ENCODE results near the gene SMARCA2.

The SMARCA2 gene

DNA sequence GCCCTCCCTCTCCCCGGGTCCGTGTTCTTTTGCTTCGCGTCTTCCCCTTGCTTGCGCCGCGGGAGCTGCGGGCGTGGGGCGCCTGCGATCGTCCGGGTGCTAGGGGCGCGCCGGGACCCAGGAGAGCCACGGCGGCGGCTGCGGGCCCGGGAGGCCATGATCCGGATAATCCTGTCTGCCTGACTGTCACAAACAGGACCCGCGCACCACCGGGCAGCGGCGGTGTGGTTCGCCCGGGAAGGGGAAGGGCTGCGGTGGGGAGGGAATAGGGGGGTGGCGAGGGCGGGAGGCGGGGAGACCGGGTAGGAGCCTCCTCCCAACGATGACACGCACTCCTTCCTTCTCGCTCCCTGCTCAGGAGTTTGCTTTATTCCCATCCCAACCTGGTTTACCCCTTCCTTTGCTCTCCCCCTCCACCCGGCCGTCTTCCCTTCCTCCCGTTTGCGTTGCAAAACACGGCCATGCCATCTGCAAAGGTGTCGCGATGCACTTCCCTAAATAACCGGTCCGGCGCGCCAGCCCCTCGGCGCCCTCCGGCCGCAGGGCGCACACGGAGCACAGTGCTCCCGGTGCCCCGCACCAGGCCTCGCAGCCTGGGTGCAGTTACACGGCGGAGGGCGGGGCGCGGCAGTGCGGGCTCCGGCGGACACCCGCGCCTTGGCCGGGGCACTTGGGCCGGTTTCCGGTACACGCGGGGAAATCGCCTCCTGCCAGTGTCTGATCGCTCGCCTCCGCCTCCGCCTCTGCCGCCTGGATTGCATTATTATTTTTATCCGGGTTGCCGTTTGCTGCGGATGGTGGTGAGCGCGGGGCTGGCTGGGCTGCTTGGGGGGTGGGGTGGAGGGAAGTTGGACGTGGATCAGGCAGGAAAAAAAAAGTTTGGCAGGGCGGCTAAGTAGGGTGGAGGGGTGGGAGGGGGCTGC is 1.5 kb downstream of the SMARCA2 start:
- DNase-seq, result peak; percentile 87

GRCh38 chr9:2017331-2018161 is 2.4 kb downstream of the SMARCA2 start:
- peak; percentile 88 for DNase-seq

- no peak for DNase-seq
Observed at GRCh38 chr9:2018162-2018643, 3.1 kb downstream of the SMARCA2 start.

DNA sequence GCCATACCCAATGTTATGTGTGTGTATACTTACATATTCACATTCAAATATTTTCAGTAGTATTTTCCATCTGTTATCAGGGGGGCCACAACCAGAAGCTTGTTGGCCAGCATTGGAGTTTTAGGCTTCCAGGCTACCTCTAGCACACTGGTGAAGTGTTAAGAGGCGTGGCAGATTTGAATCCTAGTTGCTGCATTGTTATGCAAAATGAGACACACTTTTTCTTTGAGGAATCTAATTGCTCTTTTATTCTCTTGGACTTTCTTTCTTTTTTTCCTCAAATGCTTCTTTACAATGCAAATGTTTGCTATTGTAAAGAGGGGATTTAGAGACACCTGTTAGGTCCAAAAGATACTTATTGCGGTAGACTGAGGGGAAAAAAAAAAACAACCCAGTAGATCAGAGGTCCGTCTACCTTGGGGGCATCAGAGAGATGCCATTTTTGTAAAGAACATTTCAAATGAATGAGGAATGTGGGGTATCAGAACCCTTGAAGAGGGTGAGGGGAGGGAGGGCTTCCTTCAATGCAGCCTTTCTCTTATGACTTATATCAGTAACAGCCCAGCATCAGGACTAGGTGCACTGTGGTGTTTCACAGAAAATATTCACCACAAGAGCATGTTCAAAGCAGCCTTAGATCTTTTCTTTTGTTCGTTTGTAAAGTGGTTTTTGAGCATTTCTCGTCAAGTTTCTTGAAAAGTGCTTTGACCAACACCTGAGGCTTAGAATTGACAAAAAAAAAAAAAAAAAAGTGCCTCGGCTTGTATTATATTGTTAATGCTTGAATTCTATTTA is 3.8 kb downstream of the SMARCA2 start:
- DNase-seq, result no peak

- DNase-seq, result no peak
Observed at GRCh38 chr9:2019723-2020122, 4.6 kb downstream of the SMARCA2 start.

GRCh38 chr9:2021731-2022130 is 6.6 kb downstream of the SMARCA2 start:
- DNase-seq, result no peak

DNA sequence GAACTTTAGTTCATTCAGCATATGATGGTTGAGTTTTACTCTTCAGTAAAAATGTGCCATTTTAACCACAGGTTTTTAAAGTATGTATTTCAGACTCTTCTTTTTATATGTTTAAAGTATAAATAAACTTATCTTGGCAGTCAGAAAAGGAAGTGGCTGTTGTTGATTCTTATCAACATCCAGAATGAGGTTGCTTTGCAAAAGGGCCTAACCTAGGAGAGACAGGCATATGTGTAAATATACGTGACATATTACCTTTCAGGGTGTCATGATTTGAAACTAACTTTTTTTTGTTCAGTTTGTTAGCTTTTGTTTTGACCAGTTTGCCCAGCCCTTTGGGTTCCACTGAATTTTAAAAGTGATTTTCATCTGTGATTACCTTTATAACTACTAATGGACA is 7.4 kb downstream of the SMARCA2 start:
- no peak for DNase-seq

GRCh38 chr9:2023042-2023441 is 7.9 kb downstream of the SMARCA2 start:
- no peak for DNase-seq

GRCh38 chr9:2023532-2023931 is 8.4 kb downstream of the SMARCA2 start:
- DNase-seq, result no peak

- no peak for DNase-seq
Observed at GRCh38 chr9:2024888-2025782, 10.0 kb downstream of the SMARCA2 start.

DNA sequence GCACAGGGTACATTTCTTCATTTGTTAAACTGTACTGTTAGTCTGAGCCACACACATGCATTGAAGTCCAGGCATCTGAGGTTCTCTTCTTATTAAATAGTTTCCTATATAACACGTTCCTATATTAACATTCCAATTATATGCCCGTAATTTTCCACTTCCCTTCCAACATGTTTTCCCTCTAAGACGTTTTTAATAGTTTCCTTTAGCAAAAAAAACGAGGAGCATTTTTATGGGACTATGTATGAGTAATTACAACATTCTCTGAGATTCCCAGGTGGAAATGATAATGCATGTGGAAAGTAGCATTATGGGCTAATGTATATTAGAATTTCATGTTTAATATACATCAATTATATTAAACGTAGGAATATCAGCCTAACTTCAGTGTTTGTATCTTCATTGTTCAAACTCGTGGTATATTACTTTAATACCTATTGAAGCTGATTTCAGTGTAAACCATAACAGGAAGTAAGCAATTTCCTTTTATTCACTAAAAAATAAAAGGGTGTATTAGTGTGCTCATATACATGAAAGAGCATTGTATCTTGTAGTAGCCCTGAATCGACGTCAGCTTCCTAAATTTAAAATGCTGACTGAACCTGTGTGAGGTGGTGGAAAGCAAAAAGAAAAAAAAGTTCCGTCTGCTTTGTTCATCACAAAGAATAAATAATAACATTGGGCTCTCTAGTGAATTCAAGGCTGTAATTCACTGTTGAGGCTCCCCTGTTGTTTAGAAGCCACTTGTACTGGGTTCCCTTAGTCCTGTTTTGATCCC is 11.3 kb downstream of the SMARCA2 start:
- no peak for DNase-seq

- DNase-seq, result no peak
Observed at GRCh38 chr9:2027543-2028160, 12.5 kb downstream of the SMARCA2 start.

- DNase-seq, result no peak
Observed at GRCh38 chr9:2028888-2029287, 13.7 kb downstream of the SMARCA2 start.

DNA sequence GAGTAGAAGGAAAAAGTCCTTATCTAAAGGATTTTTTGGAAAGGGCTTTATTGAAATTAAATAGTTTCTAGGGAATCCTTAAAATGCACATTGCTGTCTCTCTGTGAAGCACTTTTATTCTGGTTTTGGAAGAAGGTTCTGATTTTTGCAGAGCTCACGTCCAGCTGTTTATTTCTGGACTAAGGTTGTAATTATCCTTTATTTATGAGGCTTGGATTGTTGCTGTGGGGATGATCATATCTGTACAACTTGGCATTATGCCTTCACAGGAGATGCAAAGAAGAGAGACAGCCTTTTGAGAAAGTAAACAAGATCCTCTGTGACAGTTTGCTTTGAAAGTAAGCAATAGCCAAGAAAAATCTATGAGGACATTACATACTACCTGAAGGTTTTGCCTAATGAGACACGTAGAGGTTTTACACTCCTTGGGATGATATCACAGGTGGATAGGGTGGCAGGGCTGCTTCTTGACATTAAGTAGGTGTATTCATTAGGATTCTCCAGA is 14.6 kb downstream of the SMARCA2 start:
- DNase-seq, result no peak

DNA sequence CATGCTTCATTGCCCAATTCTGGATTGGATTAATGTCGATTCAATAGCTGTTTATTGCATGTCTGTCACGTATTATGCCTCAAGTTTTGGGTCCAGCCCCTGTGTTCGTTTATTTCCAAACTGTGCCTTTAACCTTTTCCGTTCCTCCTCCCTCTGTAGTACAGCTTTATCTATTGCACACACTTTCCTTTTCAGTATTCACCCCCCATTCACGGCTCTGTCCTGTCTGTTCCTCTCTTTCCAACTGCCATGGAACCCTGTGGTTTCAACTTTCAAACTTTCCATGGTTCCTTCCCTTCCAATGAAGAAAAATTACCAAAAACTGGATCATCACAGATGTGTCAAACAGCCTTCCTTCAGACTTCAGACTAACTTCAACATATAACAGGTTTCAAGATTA is 17.1 kb downstream of the SMARCA2 start:
- DNase-seq, result no peak

DNA sequence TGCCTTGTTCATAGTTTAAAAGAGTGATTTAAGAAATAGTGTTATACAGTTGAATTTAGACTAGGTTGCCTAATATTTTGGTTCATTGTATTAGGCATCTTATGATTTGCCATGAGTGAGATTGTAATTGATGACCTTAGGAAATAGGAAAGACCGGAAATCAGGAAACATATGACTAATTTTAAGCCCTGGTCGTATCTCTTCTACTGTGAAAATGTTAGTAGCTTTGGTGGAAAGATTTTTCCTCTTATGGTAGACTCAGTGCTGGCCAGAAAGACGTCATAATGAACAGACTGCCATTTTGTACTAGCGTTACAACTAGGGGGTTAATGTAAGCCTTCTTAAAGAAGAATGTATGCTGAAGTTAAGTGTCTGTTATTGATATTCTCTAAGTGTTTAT is 21.7 kb downstream of the SMARCA2 start:
- DNase-seq, result no peak

DNA sequence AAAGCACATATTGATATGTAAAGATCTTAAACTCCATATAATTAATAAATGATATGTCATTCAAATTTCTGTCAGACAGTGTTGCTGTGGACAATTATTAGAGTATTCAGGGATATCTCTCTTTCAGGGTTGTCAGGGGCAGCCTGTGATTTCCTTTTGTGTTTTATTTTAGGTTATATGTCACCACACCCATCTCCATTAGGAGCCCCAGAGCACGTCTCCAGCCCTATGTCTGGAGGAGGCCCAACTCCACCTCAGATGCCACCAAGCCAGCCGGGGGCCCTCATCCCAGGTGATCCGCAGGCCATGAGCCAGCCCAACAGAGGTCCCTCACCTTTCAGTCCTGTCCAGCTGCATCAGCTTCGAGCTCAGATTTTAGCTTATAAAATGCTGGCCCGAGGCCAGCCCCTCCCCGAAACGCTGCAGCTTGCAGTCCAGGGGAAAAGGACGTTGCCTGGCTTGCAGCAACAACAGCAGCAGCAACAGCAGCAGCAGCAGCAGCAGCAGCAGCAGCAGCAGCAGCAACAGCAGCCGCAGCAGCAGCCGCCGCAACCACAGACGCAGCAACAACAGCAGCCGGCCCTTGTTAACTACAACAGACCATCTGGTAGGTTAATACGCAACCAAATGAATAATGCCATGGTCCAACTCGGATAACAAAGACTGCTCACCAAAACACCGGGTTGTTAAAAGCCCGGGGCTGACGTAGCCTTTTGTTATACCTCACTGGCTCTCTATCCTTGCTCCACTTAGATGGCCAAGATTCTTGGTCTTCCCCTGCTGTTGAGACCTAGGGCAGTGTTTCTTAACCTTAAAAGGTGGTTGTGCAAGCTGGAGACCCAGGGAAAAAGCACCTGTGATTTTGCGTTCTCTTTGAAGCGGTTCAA is 24.4 kb downstream of the SMARCA2 start:
- DNase-seq, result no peak

GRCh38 chr9:2040828-2041227 is 25.7 kb downstream of the SMARCA2 start:
- no peak for DNase-seq

GRCh38 chr9:2041736-2042135 is 26.6 kb downstream of the SMARCA2 start:
- DNase-seq, result no peak

Measured in right forelimb (tissue), 1 donor.